MG63 (cell line): ENCODE data around the gene KCNN1. TPM values are rescaled to one million over a fixed set of nuclear protein-coding genes. Genes with fewer than 3 reads are reported as not detected.
"Not testable (repeated sequence)": the region's sequence is repeated elsewhere in the genome, so short reads cannot be mapped to it uniquely, and the experiment has no call there.

Experiments
- DNase-seq: peaks from one replicate; pipeline ENCODE4 v3.0.0-alpha.2; 2020
- H3K27me3 ChIP-seq: fragments of 250-450 bp; sonication (Bioruptor Pico); 2 replicates; pipeline ENCODE4 v1.5.1; 2020; ENCODE audit warnings: mild to moderate bottlenecking, moderate library complexity
- H3K36me3 ChIP-seq: fragments of 250-450 bp; sonication (Bioruptor Pico); 2 replicates; pipeline ENCODE4 v1.5.1; 2020; ENCODE audit warnings: mild to moderate bottlenecking, moderate library complexity
- H3K4me3 ChIP-seq: fragments of 250-450 bp; sonication (Bioruptor Pico); 2 replicates; pipeline ENCODE4 v1.5.1; 2020; ENCODE audit warnings: mild to moderate bottlenecking, moderate library complexity
- H3K9me3 ChIP-seq: fragments of 250-450 bp; sonication (Bioruptor Pico); 2 replicates; pipeline ENCODE4 v1.5.1; 2020; ENCODE audit warnings: mild to moderate bottlenecking, moderate library complexity
- total RNA-seq: library from RNA; depleted of rRNA; stranded (reverse); fragments of >200 nt; shearing (Covaris generic); gene quantifications from 2 replicates; pipeline ENCODE4 v1.2.3, GENCODE V29; 2014; ENCODE audit warnings: low replicate concordance; rRNA removed

The KCNN1 gene
- total RNA-seq, 1 experiment from 2014 or later, result not detected

GRCh38 chr19:18029617-18030338 is 62.9 kb downstream of the KCNN1 start:
- H3K4me3 ChIP-seq, result no peak overlapping the region
- no peaks in the 10 kb centered on the region for H3K9me3 ChIP-seq
- no peaks in the 10 kb centered on the region for H3K36me3 ChIP-seq
- peak; percentile 79 for DNase-seq
- H3K27me3 ChIP-seq, result no peaks in the 10 kb centered on the region

GRCh38 chr19:18031401-18031800 is 64.5 kb downstream of the KCNN1 start:
- not testable (repeated sequence) for H3K4me3 ChIP-seq, H3K27me3 ChIP-seq, DNase-seq, H3K9me3 ChIP-seq, H3K36me3 ChIP-seq

- not testable (repeated sequence) for H3K4me3 ChIP-seq, H3K36me3 ChIP-seq, H3K27me3 ChIP-seq, H3K9me3 ChIP-seq
- DNase-seq, result peak; percentile 54
These were observed 65.2 kb downstream of the KCNN1 start for GRCh38 chr19:18032102-18032501.

- peaks cover 2% of the 10 kb centered on the region; the same call in 1 of the 2 replicates for H3K27me3 ChIP-seq
- H3K4me3 ChIP-seq, result no peak overlapping the region
- no peaks in the 10 kb centered on the region for H3K36me3 ChIP-seq
- H3K9me3 ChIP-seq, result peaks cover 6% of the 10 kb centered on the region
- no peak for DNase-seq
These were observed 74.1 kb downstream of the KCNN1 start for GRCh38 chr19:18041054-18041453.

GRCh38 chr19:18043676-18044075 is 76.8 kb downstream of the KCNN1 start:
- Histone ChIP-seq H3K36me3 (no peaks in the 10 kb centered on the region), H3K27me3 (peaks cover 2% of the 10 kb centered on the region; the same call in 1 of the 2 replicates), H3K4me3 (no peak overlapping the region), H3K9me3 (peaks cover 6% of the 10 kb centered on the region)
- no peak for DNase-seq

- Histone ChIP-seq H3K36me3 (no peaks in the 10 kb centered on the region), H3K4me3 (peak overlapping the region; percentile 10; the same call in 1 of the 2 replicates), H3K27me3 (peaks cover 2% of the 10 kb centered on the region; the same call in 1 of the 2 replicates), H3K9me3 (peaks cover 6% of the 10 kb centered on the region)
- DNase-seq, result peak; percentile 50
These were observed 78.0 kb downstream of the KCNN1 start for GRCh38 chr19:18044825-18045304.

GRCh38 chr19:18045307-18046050 is 78.6 kb downstream of the KCNN1 start:
- DNase-seq, result no peak
- Histone ChIP-seq H3K27me3 (peaks cover 2% of the 10 kb centered on the region; the same call in 1 of the 2 replicates), H3K9me3 (peaks cover 6% of the 10 kb centered on the region), H3K4me3 (peak overlapping the region; percentile 10; the same call in 1 of the 2 replicates), H3K36me3 (no peaks in the 10 kb centered on the region)

GRCh38 chr19:18046059-18046718 is 79.3 kb downstream of the KCNN1 start:
- Histone ChIP-seq H3K27me3 (peaks cover 2% of the 10 kb centered on the region; the same call in 1 of the 2 replicates), H3K4me3 (no peak overlapping the region), H3K9me3 (no peaks in the 10 kb centered on the region), H3K36me3 (no peaks in the 10 kb centered on the region)
- DNase-seq, result peak; percentile 79

GRCh38 chr19:18049385-18049784 is 82.5 kb downstream of the KCNN1 start:
- Histone ChIP-seq H3K4me3 (no peak overlapping the region), H3K9me3 (no peaks in the 10 kb centered on the region), H3K36me3 (no peaks in the 10 kb centered on the region), H3K27me3 (no peaks in the 10 kb centered on the region)
- no peak for DNase-seq

Other genes starting within 250 kb of the KCNN1 start
- gene MAP1S, start 247.6 kb upstream of the KCNN1 start, total RNA-seq, result 23.3 and 50.0 TPM in 2 replicates
- gene FCHO1, start 215.6 kb upstream of the KCNN1 start, total RNA-seq, result 0.82 TPM in 1 of 2 replicates, not detected in the other
- gene B3GNT3, start 172.0 kb upstream of the KCNN1 start, total RNA-seq, result not detected in 2 replicates
- not detected in 2 replicates for gene INSL3, start 145.6 kb upstream of the KCNN1 start, total RNA-seq
- gene JAK3, start 119.1 kb upstream of the KCNN1 start, total RNA-seq, result not detected in 2 replicates
- gene RPL18A, start 107.2 kb upstream of the KCNN1 start, total RNA-seq, result 766 and 1,556 TPM in 2 replicates
- gene SLC5A5, start 95.2 kb upstream of the KCNN1 start, total RNA-seq, result not detected in 2 replicates
- 228 and 241 TPM in 2 replicates for gene CCDC124, start 34.1 kb upstream of the KCNN1 start, total RNA-seq
- 13.4 and 20.5 TPM in 2 replicates for gene ARRDC2, start 41.1 kb downstream of the KCNN1 start, total RNA-seq
- not detected in 2 replicates for gene IL12RB1, start 119.8 kb downstream of the KCNN1 start, total RNA-seq
- gene MAST3, start 130.7 kb downstream of the KCNN1 start, total RNA-seq, result 0.20 and 0.95 TPM in 2 replicates
- gene PIK3R2, start 186.1 kb downstream of the KCNN1 start, total RNA-seq, result 4.2 and 13.2 TPM in 2 replicates
- 1.0 TPM in 1 of 2 replicates, not detected in the other for gene IFI30, start 206.7 kb downstream of the KCNN1 start, total RNA-seq
- 8.2 and 29.5 TPM in 2 replicates for gene MPV17L2, start 226.1 kb downstream of the KCNN1 start, total RNA-seq
- gene RAB3A, start 236.9 kb downstream of the KCNN1 start, total RNA-seq, result 0.99 TPM in 1 of 2 replicates, not detected in the other